Measurements from ENCODE around the gene BAIAP3. TPM values are rescaled to one million over a fixed set of nuclear protein-coding genes. Genes with fewer than 3 reads are reported as not detected.
A peak's percentile ranks its signal among the peaks of the same experiment; 100 is the strongest.

The BAIAP3 gene
- total and polyA plus RNA-seq, 2 experiments from 2014 or later: 5.2 to 13.0 TPM

- TF ChIP-seq CTCF (conservative IDR thresholded peaks at IDR 0.05; ENCODE audit: low read depth in 2 of 2): peak in 1 of 2 experiments; percentile 36; a peak in 2 of 4 replicates
- no peak for TF ChIP-seq JUNB (IDR thresholded peaks at IDR 0.05; ENCODE audit: unreplicated experiment)
- Histone ChIP-seq H3K4me3 (no peak overlapping the region), H3K79me2 (replicated peaks; ENCODE audit: insufficient read depth) (no peaks in the 10 kb centered on the region), H3K4me1 (ENCODE audit: insufficient read depth) (peaks cover 10% of the 10 kb centered on the region), H2AFZ (no peak overlapping the region), H4K20me1 (replicated peaks; ENCODE audit: insufficient read depth) (no peaks in the 10 kb centered on the region; the same call in 1 of the 2 replicates), H3F3A (replicated peaks; ENCODE audit: low read depth) (0 out of 2 replicates have a peak, but pooled peaks cover 5% of the 10 kb centered on the region), H3K9me2 (ENCODE audit: insufficient read depth) (no peaks in the 10 kb centered on the region), H3K36me3 (ENCODE audit: insufficient read depth) (no peaks in the 10 kb centered on the region), H3K27me3 (ENCODE audit: insufficient read depth) (peaks cover 36% of the 10 kb centered on the region), H3K4me2 (no peak overlapping the region), H3K27ac (ENCODE audit: low read depth) (no peak overlapping the region)
- no peak for ATAC-seq
- no peak overlapping the region for H3K27ac Mint-ChIP-seq
- H3K36me3 Mint-ChIP-seq (ENCODE audit: low read depth): no peaks in the 10 kb centered on the region
- peaks cover 12% of the 10 kb centered on the region for H3K4me1 Mint-ChIP-seq
- no peak overlapping the region for H3K4me3 Mint-ChIP-seq
- H3K27me3 Mint-ChIP-seq (ENCODE audit: insufficient read depth, low read depth, poor library complexity): peaks cover 34% of the 10 kb centered on the region
- no peaks in the 10 kb centered on the region for H3K9me3 Mint-ChIP-seq
- DNase-seq (ENCODE audit: low spot score): peak; percentile 72
Observed at GRCh38 chr16:1335996-1336395, 2.6 kb downstream of the BAIAP3 start.

GRCh38 chr16:1336619-1337018 is 3.2 kb downstream of the BAIAP3 start:
- no peak overlapping the region for H3K4me2 ChIP-seq
- H2AFZ ChIP-seq: no peak overlapping the region
- DNase-seq (ENCODE audit: low spot score): no peak
- no peaks in the 10 kb centered on the region; the same call in 1 of the 2 replicates for H4K20me1 ChIP-seq (replicated peaks; ENCODE audit: insufficient read depth)
- Mint-ChIP-seq H3K27ac (no peak overlapping the region), H3K36me3 (ENCODE audit: low read depth) (no peaks in the 10 kb centered on the region), H3K9me3 (no peaks in the 10 kb centered on the region), H3K4me1 (peaks cover 8% of the 10 kb centered on the region), H3K27me3 (ENCODE audit: insufficient read depth, low read depth, poor library complexity) (peaks cover 34% of the 10 kb centered on the region), H3K4me3 (no peak overlapping the region)
- H3K9me2 ChIP-seq (ENCODE audit: insufficient read depth): no peaks in the 10 kb centered on the region
- H3K36me3 ChIP-seq (ENCODE audit: insufficient read depth): no peaks in the 10 kb centered on the region
- no peak for ATAC-seq
- H3K4me3 ChIP-seq: no peak overlapping the region
- H3K4me1 ChIP-seq (ENCODE audit: insufficient read depth): peaks cover 6% of the 10 kb centered on the region; the same call in 1 of the 2 replicates
- no peak overlapping the region for H3K27ac ChIP-seq (ENCODE audit: low read depth)
- H3F3A ChIP-seq (replicated peaks; ENCODE audit: low read depth): 0 out of 2 replicates have a peak, but pooled peaks cover 2% of the 10 kb centered on the region
- peaks cover 36% of the 10 kb centered on the region for H3K27me3 ChIP-seq (ENCODE audit: insufficient read depth)
- no peaks in the 10 kb centered on the region for H3K79me2 ChIP-seq (replicated peaks; ENCODE audit: insufficient read depth)
- TF ChIP-seq ETS1 (IDR thresholded peaks at IDR 0.05) (no peak), NANOG (IDR thresholded peaks at IDR 0.05; ENCODE audit: borderline replicate concordance) (no peak), ZNF462 (CRISPR knock-in tag; IDR thresholded peaks at IDR 0.05) (no peak), REST (IDR thresholded peaks at IDR 0.05; ENCODE audit: unreplicated experiment) (no peak)

Data from GM23338 (cell line).